Activated CD4-positive, alpha-beta T cell treated with anti-CD3 and anti-CD28 coated beads, Interleukin-2, amount 10 ng/mL, durations not matched to agents 24 days and 14 days (primary cell): ENCODE measurements around the gene FAT4. TPM values are rescaled to one million over a fixed set of nuclear protein-coding genes. Genes with fewer than 3 reads are reported as not detected.

Experiments
- DNase-seq: peaks from one replicate; pipeline ENCODE4 v3.0.0; 2022
- H3K27ac Mint-ChIP-seq: one replicate; pipeline ENCODE4 v1.8.0; 2022; ENCODE audit warnings: mild to moderate bottlenecking, mixed read lengths
- H3K27me3 Mint-ChIP-seq: one replicate; pipeline ENCODE4 v1.8.0; 2022; ENCODE audit warnings: mixed read lengths
- H3K36me3 Mint-ChIP-seq: one replicate; pipeline ENCODE4 v1.8.0; 2022; ENCODE audit warnings: low read depth, mild to moderate bottlenecking, mixed read lengths
- H3K4me1 Mint-ChIP-seq: one replicate; pipeline ENCODE4 v1.8.0; 2021; ENCODE audit warnings: mixed read lengths
- H3K4me3 Mint-ChIP-seq: one replicate; pipeline ENCODE4 v1.8.0; 2022; ENCODE audit warnings: mild to moderate bottlenecking, moderate library complexity, mixed read lengths
- H3K9me3 Mint-ChIP-seq: one replicate; pipeline ENCODE4 v1.8.0; 2021; ENCODE audit warnings: mixed read lengths
- intact Hi-C: fragments of 100-400 bp; cut with micrococcal nuclease; formaldehyde crosslinking; loops from one replicate; pipeline ENCODE4 v1.15.1; 2023
- total RNA-seq: library from RNA; stranded (reverse); gene quantifications from 2 replicates; pipeline ENCODE4 v1.2.3, GENCODE V29; 2022

Gene FAT4, protein sequence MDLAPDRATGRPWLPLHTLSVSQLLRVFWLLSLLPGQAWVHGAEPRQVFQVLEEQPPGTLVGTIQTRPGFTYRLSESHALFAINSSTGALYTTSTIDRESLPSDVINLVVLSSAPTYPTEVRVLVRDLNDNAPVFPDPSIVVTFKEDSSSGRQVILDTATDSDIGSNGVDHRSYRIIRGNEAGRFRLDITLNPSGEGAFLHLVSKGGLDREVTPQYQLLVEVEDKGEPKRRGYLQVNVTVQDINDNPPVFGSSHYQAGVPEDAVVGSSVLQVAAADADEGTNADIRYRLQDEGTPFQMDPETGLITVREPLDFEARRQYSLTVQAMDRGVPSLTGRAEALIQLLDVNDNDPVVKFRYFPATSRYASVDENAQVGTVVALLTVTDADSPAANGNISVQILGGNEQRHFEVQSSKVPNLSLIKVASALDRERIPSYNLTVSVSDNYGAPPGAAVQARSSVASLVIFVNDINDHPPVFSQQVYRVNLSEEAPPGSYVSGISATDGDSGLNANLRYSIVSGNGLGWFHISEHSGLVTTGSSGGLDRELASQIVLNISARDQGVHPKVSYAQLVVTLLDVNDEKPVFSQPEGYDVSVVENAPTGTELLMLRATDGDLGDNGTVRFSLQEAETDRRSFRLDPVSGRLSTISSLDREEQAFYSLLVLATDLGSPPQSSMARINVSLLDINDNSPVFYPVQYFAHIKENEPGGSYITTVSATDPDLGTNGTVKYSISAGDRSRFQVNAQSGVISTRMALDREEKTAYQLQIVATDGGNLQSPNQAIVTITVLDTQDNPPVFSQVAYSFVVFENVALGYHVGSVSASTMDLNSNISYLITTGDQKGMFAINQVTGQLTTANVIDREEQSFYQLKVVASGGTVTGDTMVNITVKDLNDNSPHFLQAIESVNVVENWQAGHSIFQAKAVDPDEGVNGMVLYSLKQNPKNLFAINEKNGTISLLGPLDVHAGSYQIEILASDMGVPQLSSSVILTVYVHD (N-terminal part only)
- total RNA-seq = not detected in 2 replicates

DNA sequence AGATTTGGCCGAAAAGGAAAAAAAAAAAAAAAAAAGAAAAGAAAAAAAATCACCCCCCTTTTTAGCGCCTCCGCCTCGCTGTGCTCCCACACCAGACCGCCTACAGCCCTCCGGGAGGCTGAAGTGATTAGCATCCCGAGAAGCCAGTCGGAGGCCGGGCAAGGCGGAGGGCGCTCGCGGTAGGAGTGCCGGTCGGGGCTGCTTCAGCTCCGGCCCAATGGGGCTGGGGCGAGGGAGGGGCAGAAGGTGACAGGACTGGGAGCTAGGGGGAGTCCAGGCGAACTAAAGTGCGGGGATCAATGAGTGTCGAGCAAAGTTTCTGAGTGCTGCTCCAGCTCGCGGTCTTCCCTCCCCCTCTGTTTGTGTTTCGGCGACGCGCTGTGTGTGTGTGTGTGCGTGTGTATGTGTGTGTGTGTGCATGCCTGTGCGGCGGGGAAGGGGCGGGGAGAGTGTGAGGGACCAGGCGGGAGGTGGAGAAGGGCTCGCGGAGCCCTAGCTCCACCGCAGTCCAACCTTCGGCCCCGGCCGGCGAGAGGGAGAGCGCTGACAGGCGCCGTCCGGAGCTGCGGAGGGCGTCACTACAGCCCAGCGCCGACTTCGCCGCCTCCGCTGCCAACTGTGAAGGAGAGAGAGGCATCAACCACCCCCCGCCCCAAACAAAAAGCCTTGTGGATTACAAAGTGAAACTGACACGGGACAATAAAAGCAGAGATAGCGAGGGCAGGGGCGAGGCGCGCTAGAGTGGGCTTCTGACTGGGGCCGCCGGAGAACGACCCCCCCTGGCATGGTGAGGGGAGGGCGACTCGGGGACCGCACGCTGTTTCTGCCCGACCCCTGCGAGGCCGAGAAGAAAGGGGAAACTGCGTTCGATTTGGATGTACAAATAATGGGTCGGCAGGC, at the start of gene FAT4:
Gene FAT4, plus strand, starts transcription at position 280 of the 900 bp plus-strand sequence. CDS start 1,457 bp downstream, outside the sequence.
- Mint-ChIP-seq H3K4me1 (peaks cover 18% of the 10 kb centered on the region), H3K4me3 (peak within 1 kb of the TSS; percentile 89), H3K9me3 (no peaks in the 10 kb centered on the region), H3K27ac (peak within 1 kb of the TSS; percentile 53), H3K36me3 (no peaks in the 10 kb centered on the region), H3K27me3 (peaks cover 53% of the 10 kb centered on the region)
- peak; percentile 82 for DNase-seq
- intact Hi-C loops = loop anchor here (5.0 kb wide), 2 partner anchors 1092 to 1287 kb away; no protein-coding TSS in a partner anchor

- Mint-ChIP-seq H3K9me3 (no peaks in the 10 kb centered on the region), H3K4me1 (no peaks in the 10 kb centered on the region), H3K36me3 (no peaks in the 10 kb centered on the region), H3K4me3 (no peak overlapping the region), H3K27ac (no peak overlapping the region), H3K27me3 (no peaks in the 10 kb centered on the region)
- DNase-seq = no peak
- intact Hi-C loops = no loop called here
These were observed 48.9 kb upstream of the FAT4 start for GRCh38 chr4:125265846-125266245.

DNA sequence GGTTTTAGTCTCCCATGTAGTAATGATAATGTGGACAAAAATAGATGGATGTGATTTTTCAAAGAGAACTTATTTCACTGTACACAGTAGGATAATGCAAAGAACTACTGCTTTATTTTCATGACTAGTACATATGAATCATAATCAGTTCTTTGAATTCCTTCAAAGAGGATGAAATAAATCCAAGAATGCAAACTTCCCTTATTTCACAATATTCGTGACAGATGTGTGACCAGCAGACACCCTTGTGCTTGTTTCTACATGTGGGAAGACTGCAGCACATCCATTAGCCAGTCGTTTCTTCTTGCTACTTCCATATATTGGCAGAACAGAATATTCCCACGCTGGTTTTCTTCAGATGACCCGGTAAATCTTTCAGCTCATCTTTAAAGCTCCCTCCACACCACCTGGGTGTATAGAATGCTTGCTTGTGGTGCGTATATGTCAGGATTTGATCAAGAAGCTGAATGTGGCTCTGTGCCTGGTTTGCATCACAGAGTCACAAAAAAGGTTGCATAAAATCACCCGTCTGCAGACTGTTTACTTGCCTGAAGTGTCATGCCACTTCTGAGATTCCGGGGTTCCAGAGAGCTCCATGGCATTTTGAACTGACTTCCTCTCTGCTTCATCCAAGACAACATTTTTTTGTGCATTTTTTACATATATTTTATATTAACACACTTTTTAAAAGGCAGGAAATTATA, 47.7 kb upstream of the FAT4 start:
- Mint-ChIP-seq H3K4me3 (no peak overlapping the region), H3K4me1 (no peaks in the 10 kb centered on the region), H3K9me3 (no peaks in the 10 kb centered on the region), H3K27ac (no peak overlapping the region), H3K27me3 (no peaks in the 10 kb centered on the region), H3K36me3 (no peaks in the 10 kb centered on the region)
- no peak for DNase-seq
- intact Hi-C loops = no loop called here

- no peaks in the 10 kb centered on the region for H3K27me3 Mint-ChIP-seq
- H3K9me3 Mint-ChIP-seq = no peaks in the 10 kb centered on the region
- no peak overlapping the region for H3K27ac Mint-ChIP-seq
- no peak overlapping the region for H3K4me3 Mint-ChIP-seq
- intact Hi-C loops = no loop called here
- DNase-seq = no peak
- no peaks in the 10 kb centered on the region for H3K4me1 Mint-ChIP-seq
- H3K36me3 Mint-ChIP-seq = no peaks in the 10 kb centered on the region
These were observed 47.1 kb upstream of the FAT4 start for GRCh38 chr4:125267630-125268029.

DNA sequence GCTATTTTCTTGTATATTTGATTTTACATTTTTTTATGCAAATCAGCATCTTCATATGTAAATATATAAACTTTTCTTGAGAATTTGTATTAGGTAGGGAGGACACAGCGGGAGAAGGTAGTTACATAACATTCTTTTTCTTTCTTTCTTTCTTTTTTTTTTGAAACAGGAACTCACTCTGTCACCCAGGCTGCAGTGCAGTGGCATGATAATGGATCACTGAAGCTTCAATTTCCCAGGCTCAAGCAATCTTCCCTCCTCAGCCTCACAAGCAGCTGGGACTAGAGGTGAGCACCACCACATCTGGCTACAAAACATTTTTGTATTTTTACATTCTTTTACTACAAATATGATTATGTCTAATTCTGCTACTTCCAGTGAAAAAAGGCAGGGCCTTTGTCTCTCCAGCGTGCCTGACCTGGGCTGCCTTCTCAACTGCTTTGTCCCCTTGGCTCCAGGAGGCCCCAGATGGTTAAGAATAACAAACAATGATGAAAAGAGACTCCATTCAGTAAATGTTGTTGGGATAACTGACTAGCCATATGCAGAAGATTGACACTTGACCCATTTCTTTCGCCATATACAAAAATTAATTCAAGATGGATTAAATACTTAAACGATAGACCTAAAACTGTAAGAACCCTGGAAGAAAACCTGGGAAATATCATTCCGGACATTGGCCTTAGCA, 46.5 kb upstream of the FAT4 start:
- H3K27me3 Mint-ChIP-seq = no peaks in the 10 kb centered on the region

GRCh38 chr4:125276811-125277210, 37.9 kb upstream of the FAT4 start:
- no peaks in the 10 kb centered on the region for H3K27me3 Mint-ChIP-seq

More for the DNA sequence above, 46.5 kb upstream of the FAT4 start:
- H3K4me3 Mint-ChIP-seq = no peak overlapping the region
- DNase-seq = no peak
- no peaks in the 10 kb centered on the region for H3K36me3 Mint-ChIP-seq
- H3K9me3 Mint-ChIP-seq = no peaks in the 10 kb centered on the region
- intact Hi-C loops = no loop called here
- H3K27ac Mint-ChIP-seq = no peak overlapping the region
- no peaks in the 10 kb centered on the region for H3K4me1 Mint-ChIP-seq

DNA sequence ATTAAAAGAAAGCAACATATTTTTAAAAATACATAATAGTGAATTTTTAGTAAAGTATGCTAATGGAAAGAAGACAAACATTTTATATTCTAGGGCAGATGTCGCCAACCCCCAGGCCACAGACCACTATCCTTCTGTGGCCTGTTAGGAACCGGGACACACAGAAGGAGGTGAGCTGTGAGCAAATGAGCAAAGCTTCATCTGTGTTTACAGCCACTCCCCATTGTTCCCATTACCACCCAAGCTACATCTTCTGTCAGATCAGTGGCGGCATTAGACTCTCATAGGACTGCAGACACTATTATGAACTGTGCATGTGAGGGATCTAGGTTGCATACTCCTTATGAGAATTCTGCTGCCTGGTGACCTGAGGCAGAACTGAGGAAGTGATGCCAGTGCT, 37.0 kb upstream of the FAT4 start:
- Mint-ChIP-seq H3K27ac (no peak overlapping the region), H3K4me3 (no peak overlapping the region), H3K4me1 (no peaks in the 10 kb centered on the region), H3K9me3 (no peaks in the 10 kb centered on the region), H3K27me3 (no peaks in the 10 kb centered on the region), H3K36me3 (no peaks in the 10 kb centered on the region)
- intact Hi-C loops = no loop called here
- no peak for DNase-seq

More at GRCh38 chr4:125276811-125277210, 37.9 kb upstream of the FAT4 start:
- DNase-seq = no peak
- no peak overlapping the region for H3K4me3 Mint-ChIP-seq
- H3K9me3 Mint-ChIP-seq = no peaks in the 10 kb centered on the region
- no peak overlapping the region for H3K27ac Mint-ChIP-seq
- intact Hi-C loops = no loop called here
- H3K4me1 Mint-ChIP-seq = no peaks in the 10 kb centered on the region
- H3K36me3 Mint-ChIP-seq = no peaks in the 10 kb centered on the region

GRCh38 chr4:125280892-125281403, 33.8 kb upstream of the FAT4 start:
- Mint-ChIP-seq H3K4me1 (no peaks in the 10 kb centered on the region), H3K36me3 (no peaks in the 10 kb centered on the region), H3K27ac (no peak overlapping the region), H3K4me3 (no peak overlapping the region), H3K27me3 (no peaks in the 10 kb centered on the region), H3K9me3 (no peaks in the 10 kb centered on the region)
- DNase-seq = no peak
- intact Hi-C loops = loop anchor here (5.0 kb wide), 1 partner anchor 949 kb away; no protein-coding TSS in a partner anchor

DNA sequence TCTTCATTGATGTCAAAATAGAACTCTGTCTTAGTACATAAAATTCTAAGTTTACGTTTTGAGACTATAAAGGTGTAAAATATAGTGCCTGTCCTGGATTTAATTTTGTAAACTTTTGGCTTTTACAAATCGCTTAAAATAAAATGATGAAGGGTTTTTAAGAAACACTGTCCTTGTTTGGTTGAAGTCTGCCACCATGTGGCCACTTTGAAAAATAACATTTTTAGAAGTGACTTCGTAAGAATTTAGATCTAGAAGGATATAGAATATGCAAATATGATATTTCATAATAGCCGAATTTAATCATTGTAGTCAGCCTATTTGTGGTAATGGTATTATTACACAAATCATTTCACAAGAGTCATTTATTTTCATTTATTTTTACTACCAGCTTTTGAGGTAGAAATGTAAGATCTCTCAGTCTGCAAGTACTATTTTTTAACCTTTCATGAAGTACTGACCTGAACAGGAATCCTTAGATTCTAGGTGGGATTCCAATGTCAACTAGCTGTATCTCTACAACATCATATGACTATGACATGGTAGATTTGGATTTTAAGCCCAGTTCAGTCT, 31.0 kb upstream of the FAT4 start:
- DNase-seq = no peak
- intact Hi-C loops = loop anchor here (5.0 kb wide), 1 partner anchor 951 kb away; no protein-coding TSS in a partner anchor
- Mint-ChIP-seq H3K36me3 (no peaks in the 10 kb centered on the region), H3K27ac (no peak overlapping the region), H3K9me3 (no peaks in the 10 kb centered on the region), H3K27me3 (no peaks in the 10 kb centered on the region), H3K4me1 (no peaks in the 10 kb centered on the region), H3K4me3 (no peak overlapping the region)

DNA sequence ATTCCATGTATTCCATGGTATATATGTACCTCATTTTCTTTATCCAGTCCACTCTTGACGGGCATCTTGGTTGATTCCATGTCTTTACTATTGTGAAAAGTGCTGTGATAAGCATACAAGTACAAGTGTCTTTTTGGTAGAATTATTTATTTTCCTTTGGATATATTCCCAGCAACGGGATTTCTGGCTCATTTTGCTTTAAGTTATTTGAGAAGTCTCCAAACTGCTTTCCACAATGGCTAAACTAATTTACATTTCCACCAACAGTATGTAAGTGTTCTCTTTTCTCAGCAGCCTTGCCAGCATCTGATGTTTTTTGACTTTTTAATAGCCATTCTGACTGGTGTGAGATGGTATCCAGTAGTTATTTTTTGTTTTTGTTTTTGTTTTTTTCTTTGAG, 17.6 kb upstream of the FAT4 start:
- Mint-ChIP-seq H3K27ac (no peak overlapping the region), H3K36me3 (no peaks in the 10 kb centered on the region)
- intact Hi-C loops = no loop called here

DNA sequence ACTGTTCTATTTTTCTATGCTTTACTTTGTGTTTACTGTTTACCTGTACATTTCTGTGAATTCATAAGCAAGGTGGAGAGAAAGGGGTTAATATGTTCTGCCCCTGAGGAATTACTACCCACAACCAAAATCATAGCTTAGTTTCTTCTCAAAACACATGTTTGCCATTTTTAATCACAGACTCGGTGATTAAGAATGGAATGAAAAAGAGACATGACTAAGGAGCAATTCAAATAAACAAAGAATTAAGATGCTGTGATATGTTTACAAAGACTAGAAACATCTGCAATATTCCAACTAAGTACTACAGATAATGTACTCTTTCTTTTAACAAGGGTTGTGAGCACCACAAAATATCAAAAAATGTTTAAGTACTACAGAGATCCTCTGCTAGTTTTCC, 11.7 kb upstream of the FAT4 start:
- intact Hi-C loops = no loop called here

More for the DNA sequence above, 17.6 kb upstream of the FAT4 start:
- Mint-ChIP-seq H3K4me1 (no peaks in the 10 kb centered on the region), H3K4me3 (no peak overlapping the region), H3K27me3 (no peaks in the 10 kb centered on the region), H3K9me3 (no peaks in the 10 kb centered on the region)
- DNase-seq = no peak

DNA sequence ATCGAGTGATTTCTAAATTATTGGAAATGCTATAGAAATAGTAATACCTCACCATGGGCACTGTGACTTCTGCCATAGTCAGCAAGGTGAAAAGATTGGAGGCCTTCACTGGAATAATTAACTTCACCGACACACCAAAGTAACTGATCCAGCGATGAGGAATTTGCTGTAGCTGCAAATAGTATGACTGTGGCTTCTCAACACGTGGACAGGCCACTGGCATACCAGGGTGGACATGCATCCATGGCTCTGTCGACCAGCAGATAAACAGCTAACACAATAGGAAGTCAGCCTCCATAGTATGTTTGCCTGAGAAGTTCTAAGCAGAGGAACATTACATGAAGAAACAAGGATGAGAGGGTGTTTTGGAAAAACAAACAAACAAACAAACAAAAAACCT, 10.9 kb upstream of the FAT4 start:
- DNase-seq = no peak
- intact Hi-C loops = no loop called here
- no peaks in the 10 kb centered on the region for H3K4me1 Mint-ChIP-seq
- H3K36me3 Mint-ChIP-seq = no peaks in the 10 kb centered on the region
- H3K27me3 Mint-ChIP-seq = no peaks in the 10 kb centered on the region
- no peak overlapping the region for H3K27ac Mint-ChIP-seq
- H3K9me3 Mint-ChIP-seq = no peaks in the 10 kb centered on the region
- H3K4me3 Mint-ChIP-seq = no peak overlapping the region

More for the DNA sequence above, 11.7 kb upstream of the FAT4 start:
- Mint-ChIP-seq H3K4me3 (no peak overlapping the region), H3K4me1 (no peaks in the 10 kb centered on the region), H3K9me3 (no peaks in the 10 kb centered on the region), H3K36me3 (no peaks in the 10 kb centered on the region), H3K27ac (no peak overlapping the region), H3K27me3 (no peaks in the 10 kb centered on the region)
- no peak for DNase-seq
